ENCODE data around the gene CDC20B. TPM values are rescaled to one million over a fixed set of nuclear protein-coding genes. Genes with fewer than 3 reads are reported as not detected.
"Not testable (repeated sequence)": the region's sequence is repeated elsewhere in the genome, so short reads cannot be mapped to it uniquely, and the experiment has no call there.

CDC20B gene
- total RNA-seq, 1 donor from 2014 or later: not detected

- DNase-seq: no peak
Measured at GRCh38 chr5:55104036-55104772, 68.8 kb downstream of the CDC20B start.

- no peak for DNase-seq
Measured at GRCh38 chr5:55102348-55102747, 70.6 kb downstream of the CDC20B start, which contains the start of gene GZMA. Gene GZMA, plus strand, starts transcription at chr5:55102646. Its CDS starts 37 bp downstream, at chr5:55102683.

GRCh38 chr5:55101556-55102276 lies 71.3 kb downstream of the CDC20B start:
- DNase-seq: no peak

- not testable (repeated sequence) for DNase-seq
Measured at GRCh38 chr5:55101148-55101547, 71.8 kb downstream of the CDC20B start.

- no peak for DNase-seq
Measured at GRCh38 chr5:55096861-55097260, 76.1 kb downstream of the CDC20B start.

GRCh38 chr5:55096182-55096581 lies 76.8 kb downstream of the CDC20B start:
- DNase-seq: no peak

- not testable (repeated sequence) for DNase-seq
Measured at GRCh38 chr5:55091011-55091410, 82.0 kb downstream of the CDC20B start.

- not testable (repeated sequence) for DNase-seq
Measured at GRCh38 chr5:55089301-55089700, 83.7 kb downstream of the CDC20B start.

GRCh38 chr5:55081541-55081940 lies 91.4 kb downstream of the CDC20B start:
- no peak for DNase-seq

GRCh38 chr5:55073211-55073610 lies 99.8 kb downstream of the CDC20B start:
- DNase-seq: no peak

GRCh38 chr5:55072666-55073065 lies 100.3 kb downstream of the CDC20B start:
- DNase-seq: no peak

- DNase-seq: no peak
Measured at GRCh38 chr5:55071413-55071812, 101.6 kb downstream of the CDC20B start.

- no peak for DNase-seq
Measured at GRCh38 chr5:55070968-55071367, 102.0 kb downstream of the CDC20B start.

- no peak for DNase-seq
Measured at GRCh38 chr5:55066277-55066676, 106.7 kb downstream of the CDC20B start.

GRCh38 chr5:55064523-55064922 lies 108.5 kb downstream of the CDC20B start:
- no peak for DNase-seq

- no peak for DNase-seq
Measured at GRCh38 chr5:55063899-55064298, 109.1 kb downstream of the CDC20B start.

GRCh38 chr5:55063220-55063863 lies 109.6 kb downstream of the CDC20B start:
- DNase-seq: peak; percentile 25

Small RNAs within 50 kb of the gene (small RNA-seq; reads per million reads assigned to genes)
- gene MIR449A (ENCODE audit: low replicate concordance): 0.18 reads per million, percentile 16 among the genes with 10 or more reads in this experiment
- not detected for gene MIR449B (ENCODE audit: low replicate concordance)
- gene MIR449C (ENCODE audit: low replicate concordance): 0.42 reads per million, percentile 67 among the genes with 10 or more reads in this experiment

Other genes with a start within 250 kb of the CDC20B start
- 5.0 TPM for gene ESM1, start 187.6 kb downstream of the CDC20B start, total RNA-seq
- gene GZMK, start 148.9 kb downstream of the CDC20B start, total RNA-seq: not detected
- 0.51 TPM for gene GZMA, start 70.5 kb downstream of the CDC20B start, total RNA-seq
- gene GPX8, start 13.0 kb downstream of the CDC20B start, total RNA-seq: 61.1 TPM
- gene MCIDAS, start 54.1 kb upstream of the CDC20B start, total RNA-seq: not detected
- gene CCNO, start 60.4 kb upstream of the CDC20B start, total RNA-seq: not detected
- 36.7 TPM for gene DHX29, start 134.5 kb upstream of the CDC20B start, total RNA-seq
- 163 TPM for gene MTREX, start 134.8 kb upstream of the CDC20B start, total RNA-seq